GM23338 (cell line): ENCODE results near the gene TTLL9.

Source experiments
- CTCF ChIP-seq, 2 experiments: fragments of 200-600 bp in 1 of 2; sonication (generic) in 1 of 2; conservative IDR thresholded peaks; 2 replicates each; pipeline versions ENCODE4 v1.5.1 to v1.6.1; 2016 to 2017; ENCODE audit warnings: antibody characterized with exemption in 2 of 2, low read depth in 2 of 2, mild to moderate bottlenecking in 2 of 2, moderate library complexity in 1 of 2
- EZH2 ChIP-seq: fragments of 200-600 bp; sonication (generic); IDR thresholded peaks from one replicate; pipeline ENCODE4 v1.8.0; 2017; ENCODE audit warnings: antibody characterized with exemption, mild to moderate bottlenecking, low read depth; ENCODE audit not compliant: unreplicated experiment
- EZH2phosphoT487 ChIP-seq: fragments of 200-600 bp; sonication (generic); IDR thresholded peaks from one replicate; pipeline ENCODE4 v1.8.1; 2018; ENCODE audit warnings: antibody characterized with exemption; ENCODE audit not compliant: unreplicated experiment
- JUNB ChIP-seq: IDR thresholded peaks from one replicate; pipeline ENCODE4 v1.6.1; 2016; ENCODE audit warnings: antibody characterized with exemption; ENCODE audit not compliant: unreplicated experiment
- POLR2AphosphoS5 ChIP-seq: IDR thresholded peaks from 2 replicates; pipeline ENCODE4 v1.6.1; 2016; ENCODE audit warnings: antibody characterized with exemption, low read depth
- TF ChIP-seq, protein P1 (sequence below): IDR thresholded peaks from one replicate; pipeline ENCODE4 v1.6.1; 2018; ENCODE audit warnings: antibody characterized with exemption; ENCODE audit not compliant: unreplicated experiment

GRCh38 chr20:31934491-31934890 is 64.1 kb downstream of the TTLL9 start:
- TF ChIP-seq EZH2 (no peak), POLR2AphosphoS5 (no peak), CTCF (conservative IDR thresholded peaks at IDR 0.05; ENCODE audit: low read depth in 2 of 2) (no peak), JUNB (no peak), EZH2phosphoT487 (no peak)
- TF ChIP-seq, protein P1, sequence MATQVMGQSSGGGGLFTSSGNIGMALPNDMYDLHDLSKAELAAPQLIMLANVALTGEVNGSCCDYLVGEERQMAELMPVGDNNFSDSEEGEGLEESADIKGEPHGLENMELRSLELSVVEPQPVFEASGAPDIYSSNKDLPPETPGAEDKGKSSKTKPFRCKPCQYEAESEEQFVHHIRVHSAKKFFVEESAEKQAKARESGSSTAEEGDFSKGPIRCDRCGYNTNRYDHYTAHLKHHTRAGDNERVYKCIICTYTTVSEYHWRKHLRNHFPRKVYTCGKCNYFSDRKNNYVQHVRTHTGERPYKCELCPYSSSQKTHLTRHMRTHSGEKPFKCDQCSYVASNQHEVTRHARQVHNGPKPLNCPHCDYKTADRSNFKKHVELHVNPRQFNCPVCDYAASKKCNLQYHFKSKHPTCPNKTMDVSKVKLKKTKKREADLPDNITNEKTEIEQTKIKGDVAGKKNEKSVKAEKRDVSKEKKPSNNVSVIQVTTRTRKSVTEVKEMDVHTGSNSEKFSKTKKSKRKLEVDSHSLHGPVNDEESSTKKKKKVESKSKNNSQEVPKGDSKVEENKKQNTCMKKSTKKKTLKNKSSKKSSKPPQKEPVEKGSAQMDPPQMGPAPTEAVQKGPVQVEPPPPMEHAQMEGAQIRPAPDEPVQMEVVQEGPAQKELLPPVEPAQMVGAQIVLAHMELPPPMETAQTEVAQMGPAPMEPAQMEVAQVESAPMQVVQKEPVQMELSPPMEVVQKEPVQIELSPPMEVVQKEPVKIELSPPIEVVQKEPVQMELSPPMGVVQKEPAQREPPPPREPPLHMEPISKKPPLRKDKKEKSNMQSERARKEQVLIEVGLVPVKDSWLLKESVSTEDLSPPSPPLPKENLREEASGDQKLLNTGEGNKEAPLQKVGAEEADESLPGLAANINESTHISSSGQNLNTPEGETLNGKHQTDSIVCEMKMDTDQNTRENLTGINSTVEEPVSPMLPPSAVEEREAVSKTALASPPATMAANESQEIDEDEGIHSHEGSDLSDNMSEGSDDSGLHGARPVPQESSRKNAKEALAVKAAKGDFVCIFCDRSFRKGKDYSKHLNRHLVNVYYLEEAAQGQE = no peak
